Neural progenitor cell (in vitro differentiated cells): ENCODE data around the gene CDH11. TPM values are rescaled to one million over a fixed set of nuclear protein-coding genes. Genes with fewer than 3 reads are reported as not detected.

Source experiments
- DNase-seq: peaks from one replicate; pipeline ENCODE4 v3.0.0-alpha.2; 2016; ENCODE audit warnings: low spot score
- H2AFZ ChIP-seq: fragments of 200-600 bp; sonication (generic); replicated peaks from 2 replicates; pipeline ENCODE4 v1.6.1; 2016; ENCODE audit warnings: antibody characterized with exemption
- H3F3A ChIP-seq: fragments of 200-600 bp; sonication (generic); 2 replicates; pipeline ENCODE4 v1.6.1; 2016; ENCODE audit warnings: antibody characterized with exemption, low read depth
- H3K27ac ChIP-seq: fragments of 200-600 bp; sonication (generic); 2 replicates; pipeline ENCODE4 v1.5.1; 2016; ENCODE audit warnings: mild to moderate bottlenecking
- H3K27me3 ChIP-seq: fragments of 200-600 bp; sonication (generic); 2 replicates; pipeline ENCODE4 v1.6.1; 2016; ENCODE audit warnings: mild to moderate bottlenecking, moderate library complexity
- H3K36me3 ChIP-seq: fragments of 200-600 bp; sonication (generic); 2 replicates; pipeline ENCODE4 v1.5.1; 2016
- H3K4me1 ChIP-seq: fragments of 200-600 bp; sonication (generic); 2 replicates; pipeline ENCODE4 v1.6.1; 2016; ENCODE audit warnings: mixed run types
- H3K4me2 ChIP-seq: fragments of 200-600 bp; sonication (generic); 2 replicates; pipeline ENCODE4 v1.6.1; 2016
- H3K4me3 ChIP-seq: fragments of 200-600 bp; sonication (generic); 2 replicates; pipeline ENCODE4 v1.5.1; 2016
- H3K79me2 ChIP-seq: fragments of 200-600 bp; sonication (generic); 2 replicates; pipeline ENCODE4 v1.6.1; 2016; ENCODE audit warnings: low read depth
- H3K9ac ChIP-seq: fragments of 200-600 bp; sonication (generic); 2 replicates; pipeline ENCODE4 v1.6.1; 2016
- H3K9me3 ChIP-seq: fragments of 200-600 bp; sonication (generic); 2 replicates; pipeline ENCODE4 v1.5.1; 2016; ENCODE audit warnings: low read depth
- H4K20me1 ChIP-seq: fragments of 200-600 bp; sonication (generic); 2 replicates; pipeline ENCODE4 v1.6.1; 2016; ENCODE audit warnings: low read depth
- H3K27ac Mint-ChIP-seq: 3 replicates; pipeline ENCODE4 v1.8.0; 2021; ENCODE audit warnings: mixed read lengths
- H3K27me3 Mint-ChIP-seq: 2 replicates; pipeline ENCODE4 v1.8.0; 2022; ENCODE audit warnings: low read depth, mild to moderate bottlenecking, inconsistent platforms, moderate library complexity, mixed read lengths; ENCODE audit not compliant: insufficient read depth
- H3K36me3 Mint-ChIP-seq: 3 replicates; pipeline ENCODE4 v1.8.0; 2021; ENCODE audit warnings: mixed read lengths
- H3K4me1 Mint-ChIP-seq: 3 replicates; pipeline ENCODE4 v1.8.0; 2021; ENCODE audit warnings: mixed read lengths
- H3K4me3 Mint-ChIP-seq: 3 replicates; pipeline ENCODE4 v1.8.0; 2021; ENCODE audit warnings: mild to moderate bottlenecking, moderate library complexity, mixed read lengths
- H3K9me3 Mint-ChIP-seq: 3 replicates; pipeline ENCODE4 v1.8.0; 2020; ENCODE audit warnings: mixed read lengths
- EZH2 ChIP-seq: fragments of 200-600 bp; sonication (generic); IDR thresholded peaks from 2 replicates; pipeline ENCODE4 v1.6.1; 2017; ENCODE audit warnings: antibody characterized with exemption, mild to moderate bottlenecking, moderate library complexity
- EZH2phosphoT487 ChIP-seq: fragments of 200-600 bp; sonication (generic); IDR thresholded peaks from 2 replicates; pipeline ENCODE4 v1.6.1; 2017; ENCODE audit warnings: antibody characterized with exemption
- total RNA-seq: library from RNA; depleted of rRNA; stranded (reverse); fragments of >200 nt; gene quantifications from 2 replicates; pipeline ENCODE4 v1.2.3, GENCODE V29; 2015; ENCODE audit warnings: low replicate concordance
- TF ChIP-seq, protein P1 (sequence below): fragments of 200-600 bp; sonication (generic); IDR thresholded peaks from 2 replicates; pipeline ENCODE4 v1.5.1; 2017; ENCODE audit warnings: antibody characterized with exemption, mild to moderate bottlenecking

Gene CDH11
- total RNA-seq, 1 donor from 2014 or later: 98.5 TPM

DNA sequence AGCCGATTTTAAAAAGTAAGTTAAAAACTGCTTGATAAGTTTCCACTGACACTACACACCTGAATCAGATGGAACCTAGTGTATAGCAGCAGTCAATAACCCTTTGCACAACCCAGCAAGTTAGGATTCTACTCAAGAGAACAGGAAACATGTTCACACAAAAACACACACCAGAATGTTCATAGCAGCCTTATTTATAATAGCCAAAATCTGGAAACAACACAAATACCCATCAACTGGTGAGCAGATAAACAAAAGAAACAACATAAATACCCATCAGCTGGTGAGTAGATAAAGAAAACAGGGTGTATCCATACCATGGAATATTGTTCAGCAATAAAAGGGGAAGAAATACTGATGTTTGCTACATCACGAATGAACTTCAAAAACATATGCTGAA is 2.7 kb upstream of the CDH11 start:
- Histone ChIP-seq H3K27ac (no peak overlapping the region), H3F3A (peaks cover 23% of the 10 kb centered on the region), H3K9me3 (no peaks in the 10 kb centered on the region), H3K9ac (no peak overlapping the region), H3K27me3 (peaks cover 29% of the 10 kb centered on the region), H3K4me3 (no peak overlapping the region), H3K79me2 (peaks cover 22% of the 10 kb centered on the region), H3K4me2 (no peak overlapping the region), H2AFZ (no peak overlapping the region), H3K36me3 (no peaks in the 10 kb centered on the region), H4K20me1 (peaks cover 8% of the 10 kb centered on the region), H3K4me1 (peaks cover 13% of the 10 kb centered on the region)
- no peaks in the 10 kb centered on the region for H3K36me3 Mint-ChIP-seq
- TF ChIP-seq EZH2: no peak
- no peak for TF ChIP-seq EZH2phosphoT487
- TF ChIP-seq, protein P1, sequence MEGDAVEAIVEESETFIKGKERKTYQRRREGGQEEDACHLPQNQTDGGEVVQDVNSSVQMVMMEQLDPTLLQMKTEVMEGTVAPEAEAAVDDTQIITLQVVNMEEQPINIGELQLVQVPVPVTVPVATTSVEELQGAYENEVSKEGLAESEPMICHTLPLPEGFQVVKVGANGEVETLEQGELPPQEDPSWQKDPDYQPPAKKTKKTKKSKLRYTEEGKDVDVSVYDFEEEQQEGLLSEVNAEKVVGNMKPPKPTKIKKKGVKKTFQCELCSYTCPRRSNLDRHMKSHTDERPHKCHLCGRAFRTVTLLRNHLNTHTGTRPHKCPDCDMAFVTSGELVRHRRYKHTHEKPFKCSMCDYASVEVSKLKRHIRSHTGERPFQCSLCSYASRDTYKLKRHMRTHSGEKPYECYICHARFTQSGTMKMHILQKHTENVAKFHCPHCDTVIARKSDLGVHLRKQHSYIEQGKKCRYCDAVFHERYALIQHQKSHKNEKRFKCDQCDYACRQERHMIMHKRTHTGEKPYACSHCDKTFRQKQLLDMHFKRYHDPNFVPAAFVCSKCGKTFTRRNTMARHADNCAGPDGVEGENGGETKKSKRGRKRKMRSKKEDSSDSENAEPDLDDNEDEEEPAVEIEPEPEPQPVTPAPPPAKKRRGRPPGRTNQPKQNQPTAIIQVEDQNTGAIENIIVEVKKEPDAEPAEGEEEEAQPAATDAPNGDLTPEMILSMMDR: no peak
- peaks cover 26% of the 10 kb centered on the region for H3K4me1 Mint-ChIP-seq
- H3K27ac Mint-ChIP-seq: no peak overlapping the region
- no peak for DNase-seq
- peak overlapping the region; percentile 86 for H3K4me3 Mint-ChIP-seq
- no peaks in the 10 kb centered on the region for H3K9me3 Mint-ChIP-seq
- peaks cover 13% of the 10 kb centered on the region for H3K27me3 Mint-ChIP-seq

DNA sequence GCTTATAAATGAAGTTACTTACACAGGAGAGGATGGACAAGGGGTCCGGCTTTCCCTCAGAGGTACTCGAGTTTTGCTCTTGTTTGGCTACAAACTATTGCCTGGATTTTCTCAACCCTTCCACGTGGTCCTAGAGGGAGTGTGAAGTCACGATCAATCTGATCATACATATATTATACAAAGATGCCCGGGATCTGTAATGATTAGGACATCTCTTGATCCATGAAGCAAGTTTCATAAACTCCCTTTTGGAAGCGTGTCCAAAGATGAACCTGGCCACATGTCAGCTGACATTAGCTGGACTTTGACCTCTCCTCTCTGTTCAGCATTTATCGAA is 2.3 kb upstream of the CDH11 start:
- Histone ChIP-seq H3K79me2 (peaks cover 26% of the 10 kb centered on the region), H3K9ac (no peak overlapping the region), H3K4me1 (peaks cover 17% of the 10 kb centered on the region), H3F3A (peaks cover 27% of the 10 kb centered on the region), H3K27ac (no peak overlapping the region), H3K9me3 (no peaks in the 10 kb centered on the region), H3K4me2 (peak overlapping the region; percentile 97), H2AFZ (peak overlapping the region; percentile 83), H3K4me3 (peak overlapping the region; percentile 93), H4K20me1 (peaks cover 12% of the 10 kb centered on the region), H3K36me3 (no peaks in the 10 kb centered on the region), H3K27me3 (peaks cover 29% of the 10 kb centered on the region)
- peaks cover 29% of the 10 kb centered on the region for H3K4me1 Mint-ChIP-seq
- peak overlapping the region; percentile 86 for H3K4me3 Mint-ChIP-seq
- H3K27me3 Mint-ChIP-seq: peaks cover 13% of the 10 kb centered on the region
- H3K9me3 Mint-ChIP-seq: no peaks in the 10 kb centered on the region
- no peak for DNase-seq
- H3K27ac Mint-ChIP-seq: no peak overlapping the region
- H3K36me3 Mint-ChIP-seq: no peaks in the 10 kb centered on the region
- TF ChIP-seq EZH2: no peak
- TF ChIP-seq, protein P1: no peak
- TF ChIP-seq EZH2phosphoT487: no peak

DNA sequence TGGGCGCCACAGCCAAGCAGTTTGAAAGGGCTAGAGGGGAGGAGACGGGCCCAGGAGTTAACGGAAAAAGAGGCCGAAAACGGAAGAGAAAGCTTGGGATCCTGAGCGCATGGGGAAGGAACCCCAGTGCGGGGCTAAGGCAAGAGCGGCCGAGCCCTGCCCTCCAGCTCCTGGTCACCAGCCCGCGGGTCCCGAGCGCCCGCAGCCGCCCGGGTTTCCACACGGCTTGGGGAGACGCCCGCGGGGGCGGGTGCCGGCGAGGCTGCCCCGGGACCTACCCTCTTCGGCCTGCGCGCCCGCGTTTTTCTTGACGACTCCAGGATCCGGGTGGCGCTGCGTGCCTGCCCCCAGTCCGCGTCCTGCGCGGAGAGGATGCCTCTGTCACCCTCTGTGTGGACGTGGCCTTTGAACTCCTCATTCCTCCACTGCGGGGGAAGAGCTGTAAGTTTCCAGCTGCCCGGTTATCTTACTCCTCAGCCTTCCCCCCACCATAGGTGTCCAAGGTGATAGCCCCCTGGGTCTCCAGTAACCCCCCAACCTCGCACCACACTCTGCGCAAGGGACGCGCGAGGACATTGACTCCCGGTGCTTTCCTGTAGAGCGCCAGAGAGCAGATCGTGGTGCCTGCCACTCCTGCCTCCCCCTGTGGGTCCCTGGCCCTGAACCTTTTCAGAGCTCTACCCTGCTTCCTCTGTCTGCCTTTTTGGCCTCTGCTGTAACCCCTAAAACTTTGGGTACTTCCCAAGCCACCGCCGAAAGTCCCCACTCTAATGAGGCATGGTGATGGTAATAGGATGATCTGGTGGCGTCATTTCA is 1.7 kb upstream of the CDH11 start:
- Histone ChIP-seq H3K4me2 (peak overlapping the region; percentile 97), H3K27me3 (peaks cover 29% of the 10 kb centered on the region), H3K4me3 (peak overlapping the region; percentile 93), H2AFZ (peak overlapping the region; percentile 83), H3K9ac (no peak overlapping the region), H3K4me1 (peaks cover 18% of the 10 kb centered on the region), H3K36me3 (no peaks in the 10 kb centered on the region), H3K9me3 (no peaks in the 10 kb centered on the region), H3K27ac (no peak overlapping the region), H3K79me2 (peaks cover 32% of the 10 kb centered on the region), H3F3A (peaks cover 30% of the 10 kb centered on the region), H4K20me1 (peaks cover 18% of the 10 kb centered on the region)
- H3K27me3 Mint-ChIP-seq: peaks cover 13% of the 10 kb centered on the region
- peak overlapping the region; percentile 78 for H3K27ac Mint-ChIP-seq
- TF ChIP-seq EZH2phosphoT487 (no peak), EZH2 (no peak)
- TF ChIP-seq, protein P1: no peak
- H3K4me1 Mint-ChIP-seq: peaks cover 35% of the 10 kb centered on the region
- H3K36me3 Mint-ChIP-seq: no peaks in the 10 kb centered on the region
- DNase-seq: peak; percentile 44
- peak overlapping the region; percentile 91 for H3K4me3 Mint-ChIP-seq
- H3K9me3 Mint-ChIP-seq: no peaks in the 10 kb centered on the region
